ENCODE results near the gene MGAT2.

- TF ChIP-seq POLR2A (IDR thresholded peaks at IDR 0.05) (no peak), CTCF (IDR thresholded peaks at IDR 0.05) (no peak)
Measured at GRCh38 chr14:49637534-49638078, 17.0 kb downstream of the MGAT2 start.

All from ovary (tissue), 3 donors.